Measurements from ENCODE around the gene POU4F3.

The POU4F3 gene

GRCh38 chr5:146339715-146340259 is 1.1 kb downstream of the POU4F3 start:
- no peak for DNase-seq (ENCODE audit: low read depth)
- no peak for TF ChIP-seq CTCF (conservative IDR thresholded peaks at IDR 0.05; ENCODE audit: low read depth, low read length)
- H3K4me3 ChIP-seq (ENCODE audit: low read depth, low read length), result no peak overlapping the region

DNA sequence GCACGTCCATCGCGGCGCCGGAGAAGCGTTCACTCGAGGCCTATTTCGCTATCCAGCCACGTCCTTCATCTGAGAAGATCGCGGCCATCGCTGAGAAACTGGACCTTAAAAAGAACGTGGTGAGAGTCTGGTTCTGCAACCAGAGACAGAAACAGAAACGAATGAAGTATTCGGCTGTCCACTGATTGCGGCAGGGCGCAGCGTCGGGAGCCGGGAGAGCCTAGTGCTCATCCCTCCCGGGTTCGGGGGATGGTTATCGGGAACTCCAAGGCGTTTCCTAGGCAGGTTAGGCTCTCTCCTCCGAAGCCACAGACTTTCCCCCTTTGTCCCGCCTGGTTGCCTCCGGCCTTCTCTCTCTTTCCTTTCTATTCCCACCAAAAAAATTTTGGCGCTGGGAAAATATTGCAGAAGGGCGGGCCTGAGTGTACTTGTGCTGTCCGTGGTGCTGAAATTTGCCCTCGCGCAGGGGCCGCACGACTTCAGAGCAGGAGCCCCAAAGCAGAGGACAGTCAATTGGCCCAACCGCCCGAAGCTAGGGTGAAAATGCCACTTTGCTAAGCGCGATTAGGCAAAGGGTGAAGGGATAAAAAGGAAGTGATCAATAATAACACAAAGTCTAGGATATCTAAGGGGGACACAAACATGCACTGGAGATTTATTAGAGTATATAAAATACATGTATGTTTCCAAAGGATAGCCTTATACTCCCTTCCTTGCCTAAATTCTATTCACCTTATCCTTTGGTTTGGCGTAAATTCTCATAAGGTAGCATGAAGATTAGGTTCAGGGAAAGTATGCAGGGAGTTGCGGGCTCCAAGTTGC is 1.8 kb downstream of the POU4F3 start:
- peak overlapping the region; percentile 22 for H3K4me3 ChIP-seq (ENCODE audit: low read depth, low read length)
- TF ChIP-seq CTCF (conservative IDR thresholded peaks at IDR 0.05; ENCODE audit: low read depth, low read length), result no peak
- peak; percentile 66 for DNase-seq (ENCODE audit: low read depth)

GRCh38 chr5:146341854-146342253 is 3.2 kb downstream of the POU4F3 start:
- no peak for TF ChIP-seq CTCF (conservative IDR thresholded peaks at IDR 0.05; ENCODE audit: low read depth, low read length)
- H3K4me3 ChIP-seq (ENCODE audit: low read depth, low read length), result no peak overlapping the region
- no peak for DNase-seq (ENCODE audit: low read depth)

- H3K4me3 ChIP-seq (ENCODE audit: low read depth, low read length), result no peak overlapping the region
- no peak for DNase-seq (ENCODE audit: low read depth)
- TF ChIP-seq CTCF (conservative IDR thresholded peaks at IDR 0.05; ENCODE audit: low read depth, low read length), result no peak
These were observed 3.9 kb downstream of the POU4F3 start for GRCh38 chr5:146342519-146342881.

DNA sequence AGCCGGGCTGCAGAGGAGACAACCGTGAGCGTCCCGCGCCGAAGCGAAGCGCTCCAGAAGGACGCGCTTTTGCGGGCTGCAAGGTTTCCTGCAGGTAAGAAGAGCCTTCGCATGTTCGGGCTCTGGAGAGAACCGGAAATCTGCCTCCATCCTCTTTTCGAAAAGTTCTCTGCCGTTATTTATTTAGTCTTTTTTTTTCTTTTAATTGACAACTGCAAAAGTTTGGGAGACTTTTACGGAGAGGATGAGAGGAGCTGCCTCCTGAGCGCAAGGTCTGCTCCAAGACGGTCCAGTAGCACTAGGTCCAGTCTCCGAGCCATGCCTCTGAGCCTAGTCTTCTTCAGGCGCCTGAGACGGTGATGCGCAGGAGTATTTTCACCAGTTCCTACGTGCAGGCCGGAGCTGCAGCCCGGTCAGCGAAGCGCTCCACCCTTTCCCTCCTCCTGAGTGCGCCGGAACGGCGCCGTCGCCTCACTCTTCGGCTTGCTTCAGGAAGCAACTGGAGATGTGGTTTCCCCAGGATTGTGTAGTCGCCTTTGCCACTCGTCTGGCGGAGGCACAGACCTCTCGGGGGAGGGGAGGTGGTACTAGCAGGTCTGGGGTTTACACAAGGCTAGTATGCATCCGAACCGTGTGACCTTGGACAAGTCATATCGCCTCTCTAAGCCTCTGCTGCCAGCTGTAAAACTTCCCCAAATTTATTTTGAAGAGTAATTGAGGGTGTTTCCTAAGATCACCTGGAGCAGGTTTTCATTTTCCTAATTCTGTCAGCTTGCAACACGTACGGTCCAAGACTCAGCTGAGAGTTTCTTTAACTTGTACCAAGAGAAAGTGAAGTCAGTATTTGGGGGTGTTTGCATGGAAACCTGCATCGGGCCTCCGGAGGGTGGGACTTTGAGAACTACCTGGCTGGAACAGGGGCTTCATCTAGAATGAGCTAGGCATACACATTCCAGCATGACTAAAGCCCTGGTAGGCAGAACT is 4.5 kb downstream of the POU4F3 start:
- H3K4me3 ChIP-seq (ENCODE audit: low read depth, low read length), result no peak overlapping the region
- no peak for TF ChIP-seq CTCF (conservative IDR thresholded peaks at IDR 0.05; ENCODE audit: low read depth, low read length)
- DNase-seq (ENCODE audit: low read depth), result no peak

GRCh38 chr5:146344155-146345118 is 5.8 kb downstream of the POU4F3 start:
- H3K4me3 ChIP-seq (ENCODE audit: low read depth, low read length), result no peak overlapping the region

More at GRCh38 chr5:146344155-146345118, 5.8 kb downstream of the POU4F3 start:
- no peak for TF ChIP-seq CTCF (conservative IDR thresholded peaks at IDR 0.05; ENCODE audit: low read depth, low read length)
- DNase-seq (ENCODE audit: low read depth), result no peak

Data from choroid plexus epithelial cell (primary cell).